Retina (tissue), 1 donor: ENCODE measurements around the gene LIF.

Source experiments
- DNase-seq: peaks from one replicate; pipeline ENCODE4 v3.0.0-alpha.2; 2016

Gene LIF

DNA sequence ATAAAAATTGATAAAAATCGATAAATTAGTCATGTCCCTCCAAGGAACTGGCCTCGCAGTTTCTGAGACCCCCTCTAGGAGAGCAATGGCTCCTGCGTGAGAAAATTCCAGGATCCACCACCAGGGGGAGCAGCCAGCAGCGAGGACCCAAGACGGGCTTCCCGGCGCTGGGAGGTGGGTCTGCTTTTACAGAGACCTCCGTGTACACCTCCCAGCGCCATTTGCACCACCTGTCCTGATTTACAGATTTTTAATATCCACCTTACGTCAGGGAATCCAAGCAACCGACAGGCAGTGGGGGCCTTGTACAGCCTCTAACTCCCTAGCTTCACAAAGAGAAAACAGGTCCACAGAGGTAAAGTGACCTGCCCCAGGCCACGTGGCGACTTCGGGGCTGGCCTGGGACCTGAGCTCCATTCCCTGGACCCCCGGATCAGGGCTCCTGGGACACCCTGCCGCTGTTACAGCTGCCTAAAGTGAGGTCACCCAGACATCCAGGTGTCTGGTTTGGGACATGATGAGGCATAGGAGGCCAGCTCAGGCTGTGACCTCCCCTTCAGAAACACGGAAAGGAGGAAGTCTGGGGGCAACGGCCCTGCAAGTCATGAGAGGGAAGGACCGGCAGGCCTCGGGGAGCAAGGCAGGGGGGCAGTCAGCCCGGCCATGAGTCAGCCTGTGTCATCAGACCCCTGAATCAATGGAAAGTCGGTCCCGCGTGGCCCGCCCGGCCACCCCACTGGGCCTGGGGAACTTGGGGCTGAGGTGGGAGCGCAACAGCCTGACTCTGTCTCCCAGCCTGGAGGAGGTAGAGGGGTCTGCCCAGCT is 16.6 kb upstream of the LIF start:
- peak; percentile 86 for DNase-seq

GRCh38 chr22:30262112-30262511 is 15.6 kb upstream of the LIF start:
- DNase-seq: no peak

DNA sequence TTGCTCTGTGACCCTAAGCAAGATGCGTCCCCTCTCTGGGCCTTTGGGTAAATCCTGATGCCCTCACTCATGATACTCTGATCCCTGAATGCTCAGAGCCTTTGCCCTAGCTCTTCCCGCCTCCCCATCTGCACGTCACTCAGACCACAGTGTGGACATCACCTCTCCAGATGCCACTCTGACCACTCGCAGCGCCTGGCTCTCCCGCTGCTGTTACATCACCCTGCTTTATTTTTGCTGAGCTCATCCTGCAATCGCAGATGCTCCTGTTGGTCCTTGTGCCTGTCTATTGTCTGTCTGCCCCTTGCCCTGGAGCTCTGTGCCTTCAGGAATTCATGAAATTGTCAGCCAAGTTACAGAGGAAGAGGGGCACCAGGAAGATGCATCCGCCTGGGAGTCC is 14.6 kb upstream of the LIF start:
- no peak for DNase-seq

- DNase-seq: no peak
Measured at GRCh38 chr22:30260682-30261081, 14.1 kb upstream of the LIF start.

GRCh38 chr22:30260276-30260675 is 13.7 kb upstream of the LIF start:
- DNase-seq: no peak

DNA sequence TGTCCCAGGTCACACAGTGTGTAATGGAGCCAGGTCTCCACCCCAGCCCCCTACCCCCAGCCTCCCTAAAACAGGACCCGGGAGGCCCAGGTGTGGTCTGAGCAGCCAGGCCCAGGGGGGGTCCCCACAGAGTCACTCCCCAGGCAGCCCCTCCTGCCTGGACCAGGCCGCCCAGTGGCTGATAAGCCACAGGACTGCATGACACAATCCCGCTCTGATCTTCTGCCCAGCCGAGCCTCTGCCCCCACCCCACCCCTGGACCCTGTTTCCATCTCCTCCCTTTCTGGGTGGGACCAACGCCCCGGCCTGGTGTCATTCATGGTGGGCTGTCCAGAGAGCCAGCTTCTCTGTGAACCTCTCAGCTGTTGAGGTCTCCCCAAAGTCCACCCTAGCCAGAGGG is 7.8 kb upstream of the LIF start:
- no peak for DNase-seq

DNA sequence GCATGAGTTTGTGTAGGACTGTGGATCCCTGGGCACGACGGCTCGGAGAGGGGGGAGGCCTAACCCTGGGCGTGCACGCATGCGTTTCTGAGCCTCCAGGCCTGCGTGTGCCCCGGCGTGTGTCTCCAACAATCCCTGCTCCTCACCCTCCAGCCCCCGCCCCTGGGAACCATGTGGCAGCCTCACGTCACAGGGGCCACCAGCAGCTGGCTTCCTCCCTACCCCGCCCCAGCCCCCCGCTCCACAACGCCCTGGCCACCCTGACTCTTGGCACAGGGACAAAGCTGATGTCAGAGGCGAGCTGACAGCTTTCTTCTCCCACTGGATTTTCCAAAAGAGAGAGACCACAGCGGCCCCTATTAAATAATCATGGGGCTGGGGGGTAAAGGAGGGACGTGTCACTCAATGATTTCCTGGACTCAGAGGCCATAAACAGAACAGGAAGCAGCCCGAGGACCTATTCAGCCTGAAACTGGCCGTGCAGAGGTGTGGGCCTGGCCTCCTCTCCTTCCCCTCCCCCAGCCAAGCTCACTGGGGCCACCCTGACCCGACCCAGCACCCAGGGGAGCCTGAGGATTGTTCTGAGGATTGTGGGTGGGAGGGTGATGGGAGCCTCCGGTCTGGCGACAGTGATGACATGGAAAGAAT is 6.8 kb upstream of the LIF start:
- no peak for DNase-seq

- DNase-seq: no peak
Measured at GRCh38 chr22:30252411-30253204, 6.0 kb upstream of the LIF start.

- no peak for DNase-seq
Measured at GRCh38 chr22:30251711-30252110, 5.2 kb upstream of the LIF start.

DNA sequence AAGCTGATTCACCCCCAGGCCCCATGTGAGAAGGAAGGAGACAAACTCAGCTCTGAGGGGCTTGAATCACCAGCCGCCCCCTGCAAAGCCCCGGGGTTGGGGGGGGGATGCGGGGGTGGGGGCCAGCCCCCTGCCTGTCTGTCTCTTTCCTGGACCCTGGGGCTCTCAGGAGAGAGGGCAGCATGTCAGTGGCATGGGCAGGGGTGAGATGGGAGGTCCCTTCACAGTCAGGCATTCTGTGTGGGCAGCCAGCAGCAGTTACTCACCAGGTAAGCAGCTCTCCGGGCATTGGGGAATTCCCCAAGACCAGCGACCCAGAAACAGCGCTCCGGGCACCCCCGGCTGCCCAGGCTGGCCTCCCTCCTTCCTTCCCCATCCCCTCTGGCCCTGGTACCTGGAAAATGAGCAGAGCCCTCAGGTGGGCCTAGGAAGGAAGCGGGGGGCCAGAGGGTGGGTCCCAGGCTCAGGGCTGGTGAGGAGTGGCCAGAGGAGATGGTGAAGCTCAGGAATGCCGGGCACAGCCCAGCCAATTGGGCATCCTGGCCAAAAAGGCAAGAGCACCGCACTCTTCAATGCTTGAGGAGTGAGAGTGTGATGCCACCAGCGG is 4.2 kb upstream of the LIF start:
- no peak for DNase-seq

- no peak for DNase-seq
Measured at GRCh38 chr22:30250039-30250565, 3.5 kb upstream of the LIF start.

DNA sequence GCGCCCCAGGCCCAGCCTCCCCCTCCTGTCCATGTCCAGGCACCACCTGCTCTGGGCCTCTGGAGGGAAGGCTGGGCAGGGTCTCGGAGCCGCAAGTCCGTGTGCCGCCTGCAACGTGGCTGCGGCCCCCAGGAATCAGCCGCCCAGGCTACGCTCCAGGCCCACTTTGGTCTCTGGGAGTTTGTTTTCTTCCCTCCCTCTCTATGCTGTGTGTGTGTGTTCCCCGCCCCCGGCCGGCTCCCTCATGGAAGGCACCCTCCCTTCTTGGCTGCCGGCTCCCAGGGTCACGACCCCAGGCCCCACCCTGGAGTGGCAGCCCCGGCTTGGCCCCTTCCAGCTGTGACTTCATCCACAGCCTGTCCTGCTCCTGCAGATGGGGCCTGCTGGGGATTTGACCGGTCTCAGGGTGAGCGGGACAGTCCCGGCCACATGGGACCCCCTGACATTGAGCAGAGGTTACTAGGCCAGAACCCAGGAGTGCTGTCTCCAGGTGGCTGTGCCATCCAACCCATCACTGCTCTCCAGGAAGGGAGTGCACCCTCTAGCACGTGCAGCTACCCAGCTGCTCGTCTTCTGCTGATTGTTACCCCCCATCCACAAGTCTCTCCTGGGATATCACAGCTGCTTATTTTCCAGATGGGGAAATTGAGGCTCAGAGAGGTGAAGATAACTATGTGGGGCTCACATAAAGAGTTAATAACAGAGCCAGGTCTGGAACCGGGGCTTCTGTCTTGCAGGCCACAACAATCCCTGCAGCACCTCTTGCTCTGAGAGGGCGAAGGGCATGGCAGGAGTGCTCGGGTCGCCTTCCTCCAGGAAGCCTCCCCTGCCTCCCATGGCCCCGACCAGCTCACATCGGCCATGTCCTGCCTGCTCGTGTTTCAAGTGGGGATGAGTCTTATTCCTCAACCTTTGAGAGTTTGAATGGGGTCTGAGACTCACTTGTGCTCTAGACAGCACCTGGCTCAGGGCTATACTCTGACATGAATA is 2.8 kb upstream of the LIF start:
- DNase-seq: no peak

GRCh38 chr22:30248484-30248883 is 1.9 kb upstream of the LIF start:
- DNase-seq: no peak

GRCh38 chr22:30247974-30248373 is 1.4 kb upstream of the LIF start:
- no peak for DNase-seq

GRCh38 chr22:30247561-30247960 is 1.0 kb upstream of the LIF start:
- DNase-seq: no peak

DNA sequence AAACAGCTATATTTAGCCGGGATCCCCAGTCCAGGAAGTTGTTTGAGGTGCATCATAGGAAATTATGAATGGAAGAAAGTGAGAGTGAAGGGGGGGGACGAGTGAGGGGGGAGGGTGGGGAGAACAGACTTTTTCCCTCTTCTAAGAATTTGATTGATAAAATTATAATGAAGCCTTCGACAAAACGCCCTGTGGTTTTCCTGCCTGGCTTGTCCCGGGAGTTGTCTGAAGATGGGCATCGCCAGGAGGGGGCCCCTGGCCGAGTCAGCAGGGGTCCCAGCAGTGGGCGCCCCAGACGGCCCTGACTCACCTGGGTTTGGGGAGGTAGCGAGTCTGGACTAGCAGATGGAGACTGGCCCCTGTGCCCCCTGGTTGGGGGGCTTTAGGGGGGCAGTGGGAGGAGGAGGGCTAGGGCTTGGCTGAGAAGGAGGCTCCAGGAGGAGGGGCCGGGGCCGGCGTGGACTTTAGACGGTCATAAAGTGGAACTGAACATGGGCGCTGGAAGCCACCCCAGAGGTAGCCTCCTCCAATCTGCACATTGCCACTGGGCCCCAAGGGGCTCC is 336 bp upstream of the LIF start:
- DNase-seq: no peak

- DNase-seq: no peak
Measured at GRCh38 chr22:30245181-30245984, 1.2 kb downstream of the LIF start.

DNA sequence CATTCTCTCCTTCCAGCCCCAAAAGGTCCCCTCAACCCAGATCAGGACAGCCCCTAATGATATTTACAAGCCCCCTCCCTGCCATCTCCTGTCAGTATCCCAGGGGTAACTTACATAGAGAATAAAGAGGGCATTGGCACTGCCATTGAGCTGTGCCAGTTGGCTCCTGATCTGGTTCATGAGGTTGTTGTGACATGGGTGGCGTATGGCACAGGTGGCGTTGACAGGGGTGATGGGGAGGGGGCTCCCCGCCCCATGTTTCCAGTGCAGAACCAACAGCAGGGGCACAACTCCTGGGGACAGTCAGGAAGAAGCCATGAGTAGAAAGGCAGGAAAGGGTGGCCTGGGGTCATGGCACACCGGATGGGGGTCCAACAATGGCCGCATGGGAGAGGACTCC is 1.9 kb downstream of the LIF start:
- DNase-seq: no peak

GRCh38 chr22:30244066-30244465 is 2.5 kb downstream of the LIF start:
- DNase-seq: no peak

DNA sequence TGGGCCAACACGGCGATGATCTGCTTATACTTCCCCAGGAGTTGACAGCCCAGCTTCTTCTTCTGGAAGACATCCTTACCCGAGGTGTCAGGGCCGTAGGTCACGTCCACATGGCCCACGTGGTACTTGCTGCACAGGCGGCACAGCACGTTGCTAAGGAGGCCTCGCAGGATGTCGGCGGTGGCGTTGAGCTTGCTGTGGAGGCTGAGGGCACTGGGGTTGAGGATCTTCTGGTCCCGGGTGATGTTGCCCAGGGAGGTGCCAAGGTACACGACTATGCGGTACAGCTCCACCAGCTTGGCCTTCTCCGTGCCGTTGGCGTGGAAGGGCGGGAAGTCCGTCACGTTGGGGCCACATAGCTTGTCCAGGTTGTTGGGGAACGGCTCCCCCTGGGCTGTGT is 2.9 kb downstream of the LIF start:
- no peak for DNase-seq
